HL-60 (cell line): ENCODE measurements around the gene CHRNA4.

ENCODE experiments used
- GABPA ChIP-seq: IDR thresholded peaks from 2 replicates; pipeline ENCODE4 v1.6.1; 2012; ENCODE audit warnings: low read depth
- POLR2AphosphoS5 ChIP-seq: IDR thresholded peaks from 2 replicates; pipeline ENCODE4 v1.6.1; 2012; ENCODE audit warnings: low read depth
- REST ChIP-seq: IDR thresholded peaks from 2 replicates; pipeline ENCODE4 v1.6.1; 2012; ENCODE audit warnings: low read depth; ENCODE audit not compliant: insufficient replicate concordance
- TF ChIP-seq, protein P1 (sequence below): IDR thresholded peaks from one replicate; pipeline ENCODE4 v1.5.1; 2011; ENCODE audit warnings: low read length, control low read depth, inconsistent platforms; ENCODE audit not compliant: insufficient read depth

DNA sequence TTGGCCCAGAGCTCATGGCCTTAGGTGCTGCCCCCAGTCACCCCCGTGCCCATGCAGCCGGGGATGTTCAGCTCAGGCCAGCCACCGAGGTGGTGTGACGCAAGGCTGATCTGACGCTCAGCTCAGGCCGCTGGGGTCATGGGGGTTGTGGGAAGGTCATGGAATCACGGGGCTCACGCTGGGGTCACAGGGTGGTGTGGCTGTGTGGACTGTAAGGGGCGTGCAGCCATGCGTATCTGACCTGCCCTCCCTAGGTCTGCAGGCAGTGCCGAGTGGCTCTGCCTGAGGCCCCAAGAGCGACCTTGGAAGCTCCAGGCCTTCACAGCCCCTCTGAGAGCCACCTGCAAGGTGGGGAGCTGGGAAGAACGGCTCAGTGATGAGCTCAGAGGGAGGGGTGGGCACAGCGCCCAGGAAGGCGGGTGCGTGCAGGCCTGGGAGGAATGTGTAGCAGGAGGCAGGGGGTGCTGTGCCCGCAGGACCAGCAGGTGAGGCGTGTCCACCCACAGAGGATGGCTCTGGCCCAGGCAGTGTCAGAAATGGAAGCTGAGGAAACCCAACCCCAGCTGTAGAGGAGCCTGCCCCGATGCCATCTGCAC, 27.8 kb downstream of the CHRNA4 start:
- no peak for TF ChIP-seq POLR2AphosphoS5
- TF ChIP-seq, protein P1, sequence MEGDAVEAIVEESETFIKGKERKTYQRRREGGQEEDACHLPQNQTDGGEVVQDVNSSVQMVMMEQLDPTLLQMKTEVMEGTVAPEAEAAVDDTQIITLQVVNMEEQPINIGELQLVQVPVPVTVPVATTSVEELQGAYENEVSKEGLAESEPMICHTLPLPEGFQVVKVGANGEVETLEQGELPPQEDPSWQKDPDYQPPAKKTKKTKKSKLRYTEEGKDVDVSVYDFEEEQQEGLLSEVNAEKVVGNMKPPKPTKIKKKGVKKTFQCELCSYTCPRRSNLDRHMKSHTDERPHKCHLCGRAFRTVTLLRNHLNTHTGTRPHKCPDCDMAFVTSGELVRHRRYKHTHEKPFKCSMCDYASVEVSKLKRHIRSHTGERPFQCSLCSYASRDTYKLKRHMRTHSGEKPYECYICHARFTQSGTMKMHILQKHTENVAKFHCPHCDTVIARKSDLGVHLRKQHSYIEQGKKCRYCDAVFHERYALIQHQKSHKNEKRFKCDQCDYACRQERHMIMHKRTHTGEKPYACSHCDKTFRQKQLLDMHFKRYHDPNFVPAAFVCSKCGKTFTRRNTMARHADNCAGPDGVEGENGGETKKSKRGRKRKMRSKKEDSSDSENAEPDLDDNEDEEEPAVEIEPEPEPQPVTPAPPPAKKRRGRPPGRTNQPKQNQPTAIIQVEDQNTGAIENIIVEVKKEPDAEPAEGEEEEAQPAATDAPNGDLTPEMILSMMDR = no peak
- TF ChIP-seq REST = no peak
- no peak for TF ChIP-seq GABPA
